ENCODE measurements around the gene DDX18.

DDX18 gene

GRCh38 chr2:117834992-117835391 is 20.5 kb downstream of the DDX18 start:
- DNase-seq (ENCODE audit: low read depth): no peak

GRCh38 chr2:117835990-117836760 is 21.7 kb downstream of the DDX18 start:
- no peak for DNase-seq (ENCODE audit: low read depth)

GRCh38 chr2:117845304-117845703 is 30.8 kb downstream of the DDX18 start:
- DNase-seq (ENCODE audit: low read depth): no peak

- DNase-seq (ENCODE audit: low read depth): no peak
Measured at GRCh38 chr2:117850015-117850414, 35.5 kb downstream of the DDX18 start.

- no peak for DNase-seq (ENCODE audit: low read depth)
Measured at GRCh38 chr2:117850461-117850860, 36.0 kb downstream of the DDX18 start.

GRCh38 chr2:117851969-117852368 is 37.5 kb downstream of the DDX18 start:
- no peak for DNase-seq (ENCODE audit: low read depth)

- DNase-seq (ENCODE audit: low read depth): no peak
Measured at GRCh38 chr2:117853316-117853715, 38.8 kb downstream of the DDX18 start.

GRCh38 chr2:117853873-117854272 is 39.4 kb downstream of the DDX18 start:
- DNase-seq (ENCODE audit: low read depth): no peak

- DNase-seq (ENCODE audit: low read depth): no peak
Measured at GRCh38 chr2:117854610-117855009, 40.1 kb downstream of the DDX18 start.

- no peak for DNase-seq (ENCODE audit: low read depth)
Measured at GRCh38 chr2:117855886-117856285, 41.4 kb downstream of the DDX18 start.

GRCh38 chr2:117856415-117857210 is 42.1 kb downstream of the DDX18 start:
- peak; percentile 94 for DNase-seq (ENCODE audit: low read depth)

GRCh38 chr2:117858336-117858735 is 43.8 kb downstream of the DDX18 start:
- no peak for DNase-seq (ENCODE audit: low read depth)

GRCh38 chr2:117858892-117859531 is 44.5 kb downstream of the DDX18 start:
- no peak for DNase-seq (ENCODE audit: low read depth)

- DNase-seq (ENCODE audit: low read depth): no peak
Measured at GRCh38 chr2:117859532-117859911, 45.0 kb downstream of the DDX18 start.

GRCh38 chr2:117859924-117860647 is 45.6 kb downstream of the DDX18 start:
- DNase-seq (ENCODE audit: low read depth): no peak

GRCh38 chr2:117862459-117862858 is 48.0 kb downstream of the DDX18 start:
- no peak for DNase-seq (ENCODE audit: low read depth)

GRCh38 chr2:117875786-117876185 is 61.3 kb downstream of the DDX18 start:
- no peak for DNase-seq (ENCODE audit: low read depth)

- no peak for DNase-seq (ENCODE audit: low read depth)
Measured at GRCh38 chr2:117879003-117879402, 64.5 kb downstream of the DDX18 start.
